H4 (cell line): ENCODE data around the gene KANSL1. TPM values are rescaled to one million over a fixed set of nuclear protein-coding genes. Genes with fewer than 3 reads are reported as not detected.

Experiments
- DNase-seq: peaks from one replicate; pipeline ENCODE4 v3.0.0-alpha.2; 2015; ENCODE audit warnings: low spot score
- total RNA-seq: library from RNA; depleted of rRNA; stranded (reverse); fragments of >200 nt; shearing (Covaris generic); gene quantifications from 2 replicates; pipeline ENCODE4 v1.2.3, GENCODE V29; 2014

The KANSL1 gene
- total RNA-seq, 1 experiment from 2014 or later, result 22.6 TPM

DNA sequence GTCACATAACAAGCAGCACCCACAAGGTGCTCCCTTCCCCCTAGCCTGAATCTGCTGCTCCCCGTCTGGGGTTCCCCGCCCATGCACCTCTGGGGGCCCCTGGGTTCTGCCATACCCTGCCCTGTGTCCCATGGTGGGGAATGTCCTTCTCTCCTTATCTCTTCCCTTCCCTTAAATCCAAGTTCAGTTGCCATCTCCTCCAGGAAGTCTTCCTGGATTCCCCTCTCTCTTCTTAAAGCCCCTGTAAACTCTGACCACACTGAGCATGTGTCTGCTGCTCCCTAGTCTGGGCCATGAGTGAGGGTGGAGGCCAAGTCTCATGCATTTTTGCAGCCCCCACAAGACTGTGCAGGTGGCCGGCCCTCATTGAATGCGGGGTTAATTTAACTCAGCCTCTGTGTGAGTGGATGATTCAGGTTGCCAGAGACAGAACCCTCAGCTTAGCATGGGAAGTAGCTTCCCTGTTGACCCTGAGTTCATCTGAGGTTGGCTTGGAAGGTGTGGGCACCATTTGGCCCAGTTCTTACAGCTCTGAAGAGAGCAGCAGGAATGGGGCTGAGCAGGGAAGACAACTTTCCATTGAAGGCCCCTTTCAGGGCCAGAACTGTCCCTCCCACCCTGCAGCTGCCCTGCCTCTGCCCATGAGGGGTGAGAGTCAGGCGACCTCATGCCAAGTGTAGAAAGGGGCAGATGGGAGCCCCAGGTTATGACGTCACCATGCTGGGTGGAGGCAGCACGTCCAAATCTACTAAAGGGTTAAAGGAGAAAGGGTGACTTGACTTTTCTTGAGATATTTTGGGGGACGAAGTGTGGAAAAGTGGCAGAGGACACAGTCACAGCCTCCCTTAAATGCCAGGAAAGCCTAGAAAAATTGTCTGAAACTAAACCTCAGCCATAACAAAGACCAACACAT is 194.0 kb downstream of the KANSL1 start, which contains the start of gene STH:
Gene STH, plus strand, starts transcription at position 264 of the 913 bp plus-strand sequence. Its CDS starts 30 bp downstream, at position 294.
- DNase-seq, result no peak

DNA sequence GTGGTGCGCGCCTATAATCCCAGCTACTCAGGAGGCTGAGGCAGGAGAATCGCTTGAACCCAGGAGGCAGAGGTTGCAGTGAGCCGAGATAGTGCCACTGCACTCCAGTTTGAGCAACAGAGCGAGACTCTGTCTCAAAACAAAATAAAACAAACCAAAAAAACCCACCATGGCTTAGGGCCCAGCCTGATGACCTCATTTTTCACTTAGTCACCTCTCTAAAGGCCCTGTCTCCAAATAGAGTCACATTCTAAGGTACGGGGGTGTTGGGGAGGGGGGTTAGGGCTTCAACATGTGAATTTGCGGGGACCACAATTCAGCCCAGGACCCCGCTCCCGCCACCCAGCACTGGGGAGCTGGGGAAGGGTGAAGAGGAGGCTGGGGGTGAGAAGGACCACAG is 195.6 kb downstream of the KANSL1 start:
- DNase-seq, result no peak

DNA sequence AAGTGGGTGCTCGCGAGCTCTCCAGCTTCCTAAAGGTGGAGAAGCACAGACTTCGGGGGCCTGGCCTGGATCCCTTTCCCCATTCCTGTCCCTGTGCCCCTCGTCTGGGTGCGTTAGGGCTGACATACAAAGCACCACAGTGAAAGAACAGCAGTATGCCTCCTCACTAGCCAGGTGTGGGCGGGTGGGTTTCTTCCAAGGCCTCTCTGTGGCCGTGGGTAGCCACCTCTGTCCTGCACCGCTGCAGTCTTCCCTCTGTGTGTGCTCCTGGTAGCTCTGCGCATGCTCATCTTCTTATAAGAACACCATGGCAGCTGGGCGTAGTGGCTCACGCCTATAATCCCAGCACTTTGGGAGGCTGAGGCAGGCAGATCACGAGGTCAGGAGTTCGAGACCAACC is 196.1 kb downstream of the KANSL1 start:
- no peak for DNase-seq

DNA sequence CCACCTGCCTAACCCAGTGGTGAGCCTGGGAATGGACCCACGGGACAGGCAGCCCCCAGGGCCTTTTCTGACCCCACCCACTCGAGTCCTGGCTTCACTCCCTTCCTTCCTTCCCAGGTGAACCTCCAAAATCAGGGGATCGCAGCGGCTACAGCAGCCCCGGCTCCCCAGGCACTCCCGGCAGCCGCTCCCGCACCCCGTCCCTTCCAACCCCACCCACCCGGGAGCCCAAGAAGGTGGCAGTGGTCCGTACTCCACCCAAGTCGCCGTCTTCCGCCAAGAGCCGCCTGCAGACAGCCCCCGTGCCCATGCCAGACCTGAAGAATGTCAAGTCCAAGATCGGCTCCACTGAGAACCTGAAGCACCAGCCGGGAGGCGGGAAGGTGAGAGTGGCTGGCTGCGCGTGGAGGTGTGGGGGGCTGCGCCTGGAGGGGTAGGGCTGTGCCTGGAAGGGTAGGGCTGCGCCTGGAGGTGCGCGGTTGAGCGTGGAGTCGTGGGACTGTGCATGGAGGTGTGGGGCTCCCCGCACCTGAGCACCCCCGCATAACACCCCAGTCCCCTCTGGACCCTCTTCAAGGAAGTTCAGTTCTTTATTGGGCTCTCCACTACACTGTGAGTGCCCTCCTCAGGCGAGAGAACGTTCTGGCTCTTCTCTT is 196.8 kb downstream of the KANSL1 start:
- DNase-seq, result no peak

DNA sequence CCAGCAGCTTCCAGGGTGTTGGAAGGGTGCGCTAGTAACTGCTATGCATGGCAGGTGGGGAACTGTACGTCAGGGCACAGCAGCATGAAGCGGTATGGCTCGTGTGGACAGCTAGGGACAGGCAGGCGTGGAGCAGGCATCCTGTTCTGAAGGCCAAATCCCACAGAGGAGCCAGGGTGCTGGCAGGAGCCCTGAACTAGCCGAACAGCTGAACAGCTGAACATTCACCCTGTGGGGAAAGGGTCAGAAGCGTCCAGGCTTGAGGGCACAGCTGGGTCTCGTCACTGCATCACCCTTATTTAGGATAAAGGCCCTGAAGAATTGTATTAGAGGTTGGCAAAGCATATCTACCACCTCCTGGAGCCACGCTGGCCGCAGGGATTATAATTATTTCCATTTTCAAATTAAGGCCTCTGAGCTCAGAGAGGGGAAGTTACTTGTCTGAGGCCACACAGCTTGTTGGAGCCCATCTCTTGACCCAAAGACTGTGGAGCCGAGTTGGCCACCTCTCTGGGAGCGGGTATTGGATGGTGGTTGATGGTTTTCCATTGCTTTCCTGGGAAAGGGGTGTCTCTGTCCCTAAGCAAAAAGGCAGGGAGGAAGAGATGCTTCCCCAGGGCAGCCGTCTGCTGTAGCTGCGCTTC is 197.5 kb downstream of the KANSL1 start:
- no peak for DNase-seq

DNA sequence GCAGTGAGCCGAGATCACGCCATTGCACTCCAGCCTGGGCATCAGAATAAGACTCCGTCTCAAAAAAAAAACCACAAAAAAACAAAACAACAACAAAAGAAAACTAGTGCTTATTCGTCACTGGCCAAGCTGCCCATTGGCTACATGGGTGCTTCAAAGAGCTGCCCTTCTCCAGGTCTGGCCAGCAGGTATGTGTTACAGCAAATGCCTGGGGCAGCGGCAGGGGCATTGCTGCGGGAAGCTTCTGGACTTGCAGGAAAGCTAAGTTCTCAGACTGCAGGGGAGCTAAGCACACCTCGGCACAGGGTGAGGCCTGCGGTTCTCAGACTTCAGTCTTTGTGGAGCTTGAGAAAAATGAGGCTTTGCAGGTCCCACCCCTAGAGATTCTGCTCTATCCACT is 198.2 kb downstream of the KANSL1 start:
- DNase-seq, result no peak

DNA sequence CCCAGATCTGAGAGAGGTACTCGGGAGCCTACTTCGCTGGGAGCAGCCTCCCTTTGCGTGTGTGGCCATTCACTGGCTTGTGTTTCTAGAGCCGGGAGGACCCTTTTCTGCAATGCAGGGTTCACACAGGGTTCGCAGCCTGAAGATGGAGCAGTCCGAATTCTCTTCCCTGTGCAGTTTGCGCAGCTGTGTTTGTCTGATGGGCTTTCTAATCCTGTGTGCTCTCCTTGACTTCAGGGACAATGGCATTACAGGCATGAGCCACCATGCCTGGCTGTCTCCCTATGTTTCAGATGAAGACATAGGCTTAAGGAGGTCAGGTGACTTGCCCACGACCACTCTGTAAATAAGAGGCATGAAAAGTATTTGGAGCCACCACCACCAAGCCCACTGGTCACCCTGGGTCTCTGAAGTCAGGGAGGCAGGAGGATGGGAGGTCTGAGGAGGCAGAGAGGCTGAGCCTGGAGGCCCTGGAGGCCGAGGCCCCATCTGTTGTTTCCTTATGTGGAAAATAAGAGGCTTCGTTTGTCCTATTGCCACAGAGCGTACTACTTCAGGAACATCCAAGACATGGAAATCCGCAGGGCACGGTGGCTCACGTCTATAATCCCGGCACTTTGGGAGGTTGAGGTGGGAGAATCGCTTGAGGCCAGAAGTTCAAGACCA is 199.1 kb downstream of the KANSL1 start:
- DNase-seq, result no peak

DNA sequence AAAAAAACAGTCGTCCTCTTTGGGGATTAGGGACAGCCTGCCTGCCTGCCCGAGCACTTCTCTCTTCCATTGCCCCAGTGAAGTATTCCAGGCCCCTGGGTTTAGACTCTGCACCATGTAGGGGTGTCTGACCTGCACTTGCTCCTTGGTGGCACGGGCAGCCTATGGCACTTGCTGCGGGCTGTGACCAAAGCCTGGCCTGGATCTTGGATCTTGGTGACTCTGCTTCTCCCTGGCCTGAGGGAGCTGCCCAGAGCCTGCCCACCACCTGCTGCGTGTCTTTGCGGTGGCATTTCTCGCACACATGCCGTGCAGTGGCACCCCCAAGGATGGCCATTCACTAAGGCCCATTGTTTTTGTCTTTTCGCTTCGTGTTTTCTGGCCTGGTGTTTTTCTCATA is 200.3 kb downstream of the KANSL1 start:
- no peak for DNase-seq

DNA sequence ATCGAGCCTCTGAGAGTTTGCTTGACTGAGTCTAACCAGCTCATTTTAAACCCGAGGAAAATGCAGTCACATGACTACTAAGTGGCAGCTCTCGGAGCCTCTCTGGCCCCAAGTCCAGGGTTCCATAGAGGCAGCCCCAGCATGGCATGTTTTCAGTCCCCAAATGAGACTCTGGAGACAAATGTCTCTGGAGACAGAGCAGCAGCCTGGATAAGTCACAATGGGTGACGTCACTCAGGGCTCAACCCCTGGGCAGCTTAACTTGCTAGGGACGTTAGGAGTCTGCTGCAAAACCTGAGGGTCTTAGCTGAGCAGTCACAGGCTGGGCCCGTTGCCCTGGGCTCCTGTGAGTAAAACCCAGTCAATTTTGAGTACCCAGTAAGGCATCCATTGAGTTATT is 201.1 kb downstream of the KANSL1 start:
- no peak for DNase-seq

DNA sequence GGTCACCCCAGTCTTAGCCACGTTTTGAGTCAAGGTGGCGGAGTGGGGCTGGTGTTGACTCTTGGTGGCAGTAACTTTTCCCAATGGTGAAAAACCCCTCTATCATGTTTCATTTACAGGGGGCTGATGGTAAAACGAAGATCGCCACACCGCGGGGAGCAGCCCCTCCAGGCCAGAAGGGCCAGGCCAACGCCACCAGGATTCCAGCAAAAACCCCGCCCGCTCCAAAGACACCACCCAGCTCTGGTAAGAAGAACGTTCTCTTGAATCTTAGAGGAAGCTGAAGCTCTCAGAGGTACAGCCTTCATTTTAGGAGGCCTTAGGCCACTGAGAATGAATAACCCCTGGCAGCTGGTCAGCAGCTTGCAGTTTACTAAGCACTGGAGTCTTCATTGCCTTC is 201.9 kb downstream of the KANSL1 start:
- no peak for DNase-seq

DNA sequence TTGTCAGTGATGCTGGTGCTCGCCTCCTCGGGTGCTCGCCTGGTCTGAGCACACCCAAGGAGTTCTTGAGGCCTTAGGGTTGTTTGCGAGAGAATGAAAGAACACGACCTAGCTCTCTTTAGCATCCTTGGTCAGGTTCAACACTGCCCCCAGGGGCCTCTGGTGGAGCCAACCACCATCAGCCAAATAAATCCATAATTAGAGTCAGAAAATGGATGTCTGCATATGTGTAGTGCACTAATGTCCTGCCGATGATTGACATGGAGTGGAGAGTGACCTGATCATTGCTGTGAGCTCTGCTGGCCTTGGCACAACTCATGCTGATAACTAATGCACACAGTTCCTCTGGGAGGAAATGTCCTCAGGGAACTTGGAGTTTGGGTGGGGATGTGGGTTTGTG is 202.3 kb downstream of the KANSL1 start:
- DNase-seq, result no peak

DNA sequence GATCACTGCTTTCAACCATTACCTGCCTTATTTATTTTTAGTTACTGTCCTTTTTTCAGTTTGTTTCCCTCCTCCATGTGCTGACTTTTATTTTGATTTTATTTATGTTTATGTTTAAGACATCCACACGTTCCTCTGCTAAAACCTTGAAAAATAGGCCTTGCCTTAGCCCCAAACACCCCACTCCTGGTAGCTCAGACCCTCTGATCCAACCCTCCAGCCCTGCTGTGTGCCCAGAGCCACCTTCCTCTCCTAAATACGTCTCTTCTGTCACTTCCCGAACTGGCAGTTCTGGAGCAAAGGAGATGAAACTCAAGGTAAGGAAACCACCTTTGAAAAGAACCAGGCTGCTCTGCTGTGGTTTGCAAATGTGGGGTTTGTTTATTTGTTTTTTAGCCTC is 203.5 kb downstream of the KANSL1 start:
- no peak for DNase-seq

DNA sequence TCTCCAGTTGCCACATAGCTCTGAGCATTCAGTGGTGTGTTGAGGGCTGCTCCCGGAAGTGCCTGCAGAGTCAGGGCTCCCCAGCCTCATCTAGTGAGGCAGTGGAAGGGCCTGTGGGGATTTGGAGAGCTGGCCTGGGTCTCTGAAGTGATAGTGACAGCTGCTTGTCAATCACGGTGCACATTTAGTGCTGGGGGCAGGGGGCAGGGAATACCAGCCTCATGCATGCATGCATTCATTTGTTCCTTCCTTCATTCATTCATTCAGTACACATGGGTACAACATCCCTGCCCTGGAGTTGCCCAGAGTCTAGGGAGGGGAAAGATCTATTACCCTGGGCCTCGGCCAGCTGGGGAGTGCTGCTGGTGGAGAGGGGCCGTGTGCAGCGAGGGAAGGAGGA is 205.5 kb downstream of the KANSL1 start:
- DNase-seq, result no peak

DNA sequence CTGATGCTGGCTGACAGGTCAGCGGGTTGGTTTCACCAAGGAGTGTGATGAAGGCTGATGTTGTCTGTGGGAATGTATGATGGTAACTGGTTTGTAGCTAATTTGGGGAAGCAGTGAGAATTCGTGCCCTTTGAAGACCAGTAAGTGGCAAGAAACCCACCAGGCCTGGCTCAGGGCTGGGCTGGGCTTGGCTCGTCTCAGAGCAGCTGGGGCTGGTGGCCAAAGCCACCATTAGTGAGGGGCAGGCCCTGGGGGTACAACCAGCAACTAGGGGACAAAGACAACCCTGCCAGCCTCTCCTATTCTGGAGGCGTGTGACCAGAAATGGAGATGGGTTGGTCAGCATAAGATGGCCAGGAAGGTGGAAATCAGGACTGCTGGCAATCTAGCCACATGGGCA is 207.2 kb downstream of the KANSL1 start:
- no peak for DNase-seq

DNA sequence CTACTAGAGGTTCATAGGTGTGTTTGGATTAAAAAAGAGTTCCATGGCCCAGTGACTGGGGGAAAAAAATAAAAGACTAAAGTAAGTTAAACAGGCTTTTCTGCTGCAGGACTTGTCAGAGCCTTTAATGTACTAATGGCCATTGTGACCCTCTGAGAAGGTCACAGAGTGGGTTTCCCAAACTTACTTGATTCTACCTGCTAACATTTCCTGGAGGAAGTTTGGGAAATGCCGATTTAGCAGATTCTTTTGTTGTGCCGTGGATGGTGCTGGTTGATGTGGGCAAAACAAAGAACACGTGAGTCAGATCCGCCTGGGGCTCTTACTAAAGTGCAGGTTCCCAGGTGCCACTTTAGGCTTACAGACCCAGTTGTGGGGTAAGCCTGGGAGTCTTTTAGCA is 207.8 kb downstream of the KANSL1 start:
- no peak for DNase-seq

DNA sequence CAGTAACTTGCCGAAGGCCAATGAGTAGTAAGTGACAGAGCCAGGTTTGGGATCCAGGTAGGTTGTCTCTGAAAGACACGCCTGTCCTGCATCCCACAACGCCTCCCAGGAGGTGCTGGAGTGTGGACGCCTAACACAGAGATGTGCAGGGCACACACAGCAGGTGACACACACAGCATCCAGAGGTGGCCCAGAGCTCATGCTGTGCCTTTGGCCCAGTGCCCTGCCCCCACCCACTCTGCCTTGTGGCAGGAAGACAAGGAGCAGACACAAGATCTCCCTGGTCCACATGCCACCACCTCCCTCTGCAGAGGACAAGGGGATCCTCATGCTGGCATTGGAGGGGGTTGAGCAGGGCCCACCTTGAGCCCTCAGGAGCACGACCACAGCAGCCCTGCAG is 208.9 kb downstream of the KANSL1 start:
- no peak for DNase-seq

DNA sequence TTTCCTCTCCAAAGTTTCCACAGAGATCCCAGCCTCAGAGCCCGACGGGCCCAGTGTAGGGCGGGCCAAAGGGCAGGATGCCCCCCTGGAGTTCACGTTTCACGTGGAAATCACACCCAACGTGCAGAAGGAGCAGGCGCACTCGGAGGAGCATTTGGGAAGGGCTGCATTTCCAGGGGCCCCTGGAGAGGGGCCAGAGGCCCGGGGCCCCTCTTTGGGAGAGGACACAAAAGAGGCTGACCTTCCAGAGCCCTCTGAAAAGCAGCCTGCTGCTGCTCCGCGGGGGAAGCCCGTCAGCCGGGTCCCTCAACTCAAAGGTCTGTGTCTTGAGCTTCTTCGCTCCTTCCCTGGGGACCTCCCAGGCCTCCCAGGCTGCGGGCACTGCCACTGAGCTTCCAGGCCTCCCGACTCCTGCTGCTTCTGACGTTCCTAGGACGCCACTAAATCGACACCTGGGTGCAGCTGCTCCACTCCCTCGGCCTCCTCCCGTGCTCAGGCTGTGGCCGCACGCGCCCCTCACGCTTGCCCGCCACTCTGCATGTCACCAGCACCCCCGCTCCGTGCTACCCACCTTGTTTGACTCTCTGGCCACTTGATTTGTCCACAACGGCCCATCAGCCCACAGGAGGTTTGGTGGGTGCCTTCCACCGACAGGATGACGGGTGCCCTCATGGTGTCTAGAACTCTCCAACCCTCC is 209.5 kb downstream of the KANSL1 start:
- DNase-seq, result no peak

DNA sequence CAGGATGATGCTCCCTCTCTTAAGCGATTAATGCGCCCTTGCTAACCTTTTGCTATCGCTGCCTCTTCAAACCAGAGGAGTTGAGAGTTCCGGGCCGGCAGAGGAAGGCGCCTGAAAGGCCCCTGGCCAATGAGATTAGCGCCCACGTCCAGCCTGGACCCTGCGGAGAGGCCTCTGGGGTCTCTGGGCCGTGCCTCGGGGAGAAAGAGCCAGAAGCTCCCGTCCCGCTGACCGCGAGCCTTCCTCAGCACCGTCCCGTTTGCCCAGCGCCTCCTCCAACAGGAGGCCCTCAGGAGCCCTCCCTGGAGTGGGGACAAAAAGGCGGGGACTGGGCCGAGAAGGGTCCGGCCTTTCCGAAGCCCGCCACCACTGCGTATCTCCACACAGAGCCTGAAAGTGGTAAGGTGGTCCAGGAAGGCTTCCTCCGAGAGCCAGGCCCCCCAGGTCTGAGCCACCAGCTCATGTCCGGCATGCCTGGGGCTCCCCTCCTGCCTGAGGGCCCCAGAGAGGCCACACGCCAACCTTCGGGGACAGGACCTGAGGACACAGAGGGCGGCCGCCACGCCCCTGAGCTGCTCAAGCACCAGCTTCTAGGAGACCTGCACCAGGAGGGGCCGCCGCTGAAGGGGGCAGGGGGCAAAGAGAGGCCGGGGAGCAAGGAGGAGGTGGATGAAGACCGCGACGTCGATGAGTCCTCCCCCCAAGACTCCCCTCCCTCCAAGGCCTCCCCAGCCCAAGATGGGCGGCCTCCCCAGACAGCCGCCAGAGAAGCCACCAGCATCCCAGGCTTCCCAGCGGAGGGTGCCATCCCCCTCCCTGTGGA is 210.2 kb downstream of the KANSL1 start:
- DNase-seq, result no peak

DNA sequence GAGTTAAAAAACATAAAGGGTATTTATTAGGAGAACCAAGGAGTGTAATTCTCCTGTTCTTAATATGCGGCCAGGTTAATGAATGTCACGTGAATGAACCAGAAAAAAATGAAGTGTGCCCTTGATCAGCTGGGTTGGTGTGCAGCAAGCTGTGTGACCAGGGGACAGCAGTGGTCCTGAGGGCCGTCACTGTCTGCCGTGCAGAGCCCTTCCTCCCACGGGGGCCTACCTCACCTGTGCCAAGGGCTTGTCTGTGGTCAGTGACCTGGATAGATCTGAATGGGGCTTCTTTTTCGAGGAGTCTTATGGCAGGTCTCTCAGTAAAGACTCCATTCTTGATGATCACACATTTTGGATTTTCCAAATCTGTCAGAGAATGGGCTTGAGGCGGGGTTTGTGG is 211.9 kb downstream of the KANSL1 start:
- DNase-seq, result no peak

DNA sequence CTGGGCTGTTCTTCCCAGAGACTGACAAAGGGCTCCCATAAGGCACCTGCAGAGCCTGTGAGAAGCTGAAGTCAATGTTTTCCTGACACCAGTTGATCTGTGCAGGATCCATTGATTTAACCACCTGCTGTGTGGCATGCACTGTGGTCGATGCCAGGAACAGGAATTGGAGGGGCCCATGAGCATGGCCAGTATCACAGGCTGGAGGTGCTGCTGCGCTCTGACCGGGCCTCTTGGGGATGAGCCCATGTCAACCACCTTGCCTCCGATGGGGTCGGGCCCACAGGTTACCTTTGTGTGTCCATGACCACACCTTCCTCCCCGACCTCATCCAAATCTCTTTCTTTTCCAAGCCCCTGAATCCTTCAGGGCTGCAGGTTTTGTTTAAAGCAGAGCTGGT is 212.4 kb downstream of the KANSL1 start:
- DNase-seq, result no peak
